K562 (cell line): ENCODE results near the gene UNC13A. TPM values are rescaled to one million over a fixed set of nuclear protein-coding genes. Genes with fewer than 3 reads are reported as not detected.

Source experiments
- ARHGAP35 ChIP-seq: fragments of 450-650 bp; IDR thresholded peaks from 2 replicates; pipeline ENCODE4 v1.6.1; 2018; ENCODE audit not compliant: partially characterized antibody
- CBFA2T3 ChIP-seq: fragments of 450-650 bp; IDR thresholded peaks from 2 replicates; pipeline ENCODE4 v1.6.1; 2017
- CTCFL ChIP-seq: IDR thresholded peaks from 2 replicates; pipeline ENCODE4 v1.6.1; 2011; ENCODE audit warnings: borderline replicate concordance, low read depth, mild to moderate bottlenecking, moderate library complexity, low read length; ENCODE audit not compliant: insufficient read depth, poor library complexity, severe bottlenecking
- GATAD2A ChIP-seq: fragments of 450-650 bp; IDR thresholded peaks from 2 replicates; pipeline ENCODE4 v1.6.1; 2017
- KLF6 ChIP-seq: fragments of 250-450 bp; sonication (Bioruptor Pico); IDR thresholded peaks from 2 replicates; pipeline ENCODE4 v1.4.0; 2020; ENCODE audit warnings: mild to moderate bottlenecking, moderate library complexity, borderline replicate concordance
- RAD51 ChIP-seq: fragments of 450-650 bp; IDR thresholded peaks from 2 replicates; pipeline ENCODE4 v1.7.1; 2016; ENCODE audit warnings: low read depth, mild to moderate bottlenecking, borderline replicate concordance
- RBM14 ChIP-seq: fragments of 200-400 bp; formaldehyde crosslinking; IDR thresholded peaks from 2 replicates; pipeline ENCODE4 v1.6.1; 2018; ENCODE audit warnings: low read depth, mild to moderate bottlenecking, low read length, moderate library complexity, borderline replicate concordance; ENCODE audit not compliant: insufficient read depth
- UBTF ChIP-seq, 2 experiments: IDR thresholded peaks; 2 replicates each; pipeline ENCODE4 v1.6.1; 2012; ENCODE audit warnings: improper control_type of control experiment in 2 of 2, low read depth in 2 of 2, low read length in 2 of 2, borderline replicate concordance in 1 of 2
- ZBTB11 ChIP-seq, 3 experiments: fragments of 200-800 bp in 1 of 3; fragments of 250-450 bp in 1 of 3; fragments of 450-650 bp in 1 of 3; sonication (Bioruptor Pico) in 1 of 3; sonication (Bioruptor generic) in 1 of 3; formaldehyde crosslinking in 1 of 3; IDR thresholded peaks; 2 replicates each; pipeline versions ENCODE4 v1.6.1 to v1.8.0; 2016 to 2022; ENCODE audit warnings: mild to moderate bottlenecking in 2 of 3, missing genetic modification characterization in 2 of 3, missing compliant biosample characterization in 1 of 3, moderate library complexity in 1 of 3
- ZFPM2 ChIP-seq: fragments of 250-450 bp; sonication (Bioruptor Pico); IDR thresholded peaks from 2 replicates; pipeline ENCODE4 v1.5.1; 2022; ENCODE audit warnings: mild to moderate bottlenecking
- ZNF165 ChIP-seq: fragments of 250-450 bp; sonication (Bioruptor Pico); IDR thresholded peaks from 2 replicates; pipeline ENCODE4 v1.4.0; 2020; ENCODE audit warnings: borderline replicate concordance
- ZNF445 ChIP-seq: fragments of 250-450 bp; sonication (Bioruptor Pico); IDR thresholded peaks from 2 replicates; pipeline ENCODE4 v1.4.0; 2020; ENCODE audit warnings: low read depth, mild to moderate bottlenecking, moderate library complexity
- ZNF639 ChIP-seq, 2 experiments: fragments of 200-800 bp in 1 of 2; sonication (Bioruptor generic) in 1 of 2; sonication (generic) in 1 of 2; formaldehyde crosslinking in 1 of 2; IDR thresholded peaks in 1 of 2; conservative IDR thresholded peaks in 1 of 2; 2 replicates each; pipeline versions ENCODE4 v1.5.0 to v1.6.1; 2016 to 2020; ENCODE audit warnings: missing compliant biosample characterization in 1 of 2, missing genetic modification characterization in 1 of 2, missing genetic modification reagents in 1 of 2
- polyA plus RNA-seq, 8 experiments: library from polyadenylated mRNA; depleted of rRNA in 4 of 8; stranded (reverse) in 5 of 8; unstranded in 3 of 8; fragments of >200 nt; fragmentation: Nextera tagmentation in 2 of 8; fragmentation: Illumina TruSeq in 1 of 8; extraction: Ambion mirVana in 2 of 8; extraction: Trizol in 1 of 8; gene quantifications; 2 replicates each; pipeline versions ENCODE4 v1.2.1 to v1.2.3, GENCODE V29; 2011 to 2014; ENCODE audit warnings: inconsistent platforms in 1 of 8, missing spikeins in 1 of 8
- total RNA-seq, 7 experiments: library from RNA; depleted of rRNA in 6 of 7; stranded (reverse); fragments of >200 nt in 6 of 7; fragmentation: Illumina TruSeq in 2 of 7; extraction: Trizol in 2 of 7; gene quantifications; 2 replicates each; pipeline versions ENCODE4 v1.2.1 to v1.2.3, GENCODE V29; 2011 to 2021; ENCODE audit warnings: low replicate concordance in 1 of 7

UNC13A gene
- total and polyA plus RNA-seq, 9 of the 15 experiments (the other 6 are each of a cell fraction or from before 2014, with no cell fraction given): 0.03 to 1.0 (median 0.25) TPM

GRCh38 chr19:17616961-17617806 is 71.0 kb downstream of the UNC13A start (continued):
- TF ChIP-seq ZNF639 (CRISPR knock-in tag; conservative IDR thresholded peaks at IDR 0.05 in 1 of 2, IDR thresholded peaks at IDR 0.05 in 1 of 2) (no peak), RBM14 (no peak), ZNF165 (no peak), CBFA2T3 (no peak), ZFPM2 (CRISPR knock-in tag) (no peak), ZBTB11 (CRISPR knock-in tag; IDR thresholded peaks at IDR 0.05) (no peak), ARHGAP35 (no peak), KLF6 (CRISPR knock-in tag) (no peak), CTCFL (no peak), ZNF445 (no peak), UBTF (IDR thresholded peaks at IDR 0.05; ENCODE audit: borderline replicate concordance in 1 of 2, low read depth in 2 of 2, low read length in 2 of 2) (no peak), RAD51 (no peak), GATAD2A (no peak)
